Astrocyte (in vitro differentiated cells and primary cell): ENCODE data around the gene AKAP13. TPM values are rescaled to one million over a fixed set of nuclear protein-coding genes. Genes with fewer than 3 reads are reported as not detected.

Source experiments
- DNase-seq: peaks from one replicate; pipeline ENCODE4 v3.0.0-alpha.2; 2010; ENCODE audit warnings: low read depth
- FAIRE-seq: peaks from 2 replicates; lab custom pipeline; 2011; peaks lifted over from hg19 to GRCh38; lab: Jason Lieb, UNC
- H2AFZ ChIP-seq: 2 replicates; pipeline ENCODE4 v1.6.0; 2012; ENCODE audit warnings: low read depth, low read length, inconsistent platforms
- H3K27ac ChIP-seq: 2 replicates; pipeline ENCODE4 v1.5.1; 2011; ENCODE audit warnings: low read depth, low read length, inconsistent platforms
- H3K27me3 ChIP-seq: 2 replicates; pipeline ENCODE4 v1.6.0; 2011; ENCODE audit warnings: low read length, inconsistent platforms; ENCODE audit not compliant: insufficient read depth
- H3K36me3 ChIP-seq: 2 replicates; pipeline ENCODE4 v1.5.1; 2011; ENCODE audit warnings: low read length, inconsistent platforms; ENCODE audit not compliant: insufficient read depth
- H3K4me1 ChIP-seq: 2 replicates; pipeline ENCODE4 v1.5.1; 2011; ENCODE audit warnings: low read length, inconsistent platforms; ENCODE audit not compliant: insufficient read depth
- H3K4me2 ChIP-seq: 2 replicates; pipeline ENCODE4 v1.6.0; 2012; ENCODE audit warnings: low read length, inconsistent platforms
- H3K4me3 ChIP-seq: 2 replicates; pipeline ENCODE4 v1.5.1; 2011; ENCODE audit warnings: low read depth, mild to moderate bottlenecking, low read length, inconsistent platforms; ENCODE audit not compliant: insufficient read depth
- H3K79me2 ChIP-seq: 2 replicates; pipeline ENCODE4 v1.6.0; 2012; ENCODE audit warnings: mild to moderate bottlenecking, low read length, inconsistent platforms; ENCODE audit not compliant: insufficient read depth
- H3K9ac ChIP-seq: 2 replicates; pipeline ENCODE4 v1.6.0; 2012; ENCODE audit warnings: mild to moderate bottlenecking, low read length, inconsistent platforms
- H3K9me3 ChIP-seq: 2 replicates; pipeline ENCODE4 v1.5.1; 2012; ENCODE audit warnings: low read depth, mild to moderate bottlenecking, low read length, inconsistent platforms; ENCODE audit not compliant: insufficient read depth
- H4K20me1 ChIP-seq: 2 replicates; pipeline ENCODE4 v1.6.0; 2012; ENCODE audit warnings: low read length, inconsistent platforms; ENCODE audit not compliant: insufficient read depth
- H3K27ac Mint-ChIP-seq: one replicate; pipeline ENCODE4 v1.8.0; 2021; ENCODE audit warnings: mild to moderate bottlenecking, mixed read lengths; ENCODE audit not compliant: unreplicated experiment
- H3K27me3 Mint-ChIP-seq: one replicate; pipeline ENCODE4 v1.8.0; 2021; ENCODE audit warnings: low read depth, mixed read lengths; ENCODE audit not compliant: unreplicated experiment
- H3K36me3 Mint-ChIP-seq: one replicate; pipeline ENCODE4 v1.8.0; 2021; ENCODE audit warnings: low read depth, mixed read lengths; ENCODE audit not compliant: unreplicated experiment
- H3K4me1 Mint-ChIP-seq: one replicate; pipeline ENCODE4 v1.8.0; 2021; ENCODE audit warnings: low read depth, mixed read lengths; ENCODE audit not compliant: unreplicated experiment
- H3K4me3 Mint-ChIP-seq: one replicate; pipeline ENCODE4 v1.8.0; 2021; ENCODE audit warnings: mild to moderate bottlenecking, moderate library complexity, mixed read lengths; ENCODE audit not compliant: unreplicated experiment
- H3K9me3 Mint-ChIP-seq: one replicate; pipeline ENCODE4 v1.8.0; 2021; ENCODE audit warnings: mild to moderate bottlenecking, mixed read lengths; ENCODE audit not compliant: unreplicated experiment
- EZH2 ChIP-seq: IDR thresholded peaks from 2 replicates; pipeline ENCODE4 v1.6.1; 2012; ENCODE audit warnings: mild to moderate bottlenecking, low read length, inconsistent platforms; ENCODE audit not compliant: insufficient read depth
- total RNA-seq: library from RNA; stranded (reverse); gene quantifications from 2 replicates; pipeline ENCODE4 v1.2.1, GENCODE V29; 2021
- TF ChIP-seq, protein P1 (sequence below): IDR thresholded peaks from 2 replicates; pipeline ENCODE4 v1.5.1; 2011; ENCODE audit warnings: low read depth, mild to moderate bottlenecking, inconsistent platforms, low read length, moderate library complexity; ENCODE audit not compliant: insufficient read depth

AKAP13 gene
- total RNA-seq, 1 donor from 2014 or later, result 98.2 TPM

DNA sequence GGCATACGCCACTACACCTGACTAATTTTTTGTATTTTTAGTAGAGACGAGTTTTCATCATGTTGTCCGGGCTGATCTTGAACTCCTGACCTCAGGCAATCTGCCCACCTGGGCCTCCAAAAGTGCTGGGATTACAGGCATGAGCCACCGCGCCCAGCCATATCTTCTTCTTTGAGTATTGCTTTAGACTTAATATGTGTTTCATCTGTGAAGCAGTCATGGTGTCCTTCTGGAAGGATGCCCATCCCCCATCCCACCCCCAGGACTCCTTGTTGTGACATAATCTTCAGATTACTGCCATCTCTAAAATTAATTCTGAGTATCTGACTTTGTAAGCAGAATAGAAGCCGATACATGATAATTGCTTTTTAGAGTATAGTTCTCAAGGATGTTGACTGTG is 356.7 kb downstream of the AKAP13 start:
- Histone ChIP-seq H3K9me3 (peaks cover 5% of the 10 kb centered on the region), H3K4me2 (no peak overlapping the region), H3K9ac (no peak overlapping the region), H3K27me3 (no peaks in the 10 kb centered on the region), H2AFZ (no peak overlapping the region), H3K79me2 (no peaks in the 10 kb centered on the region), H4K20me1 (peaks cover 3% of the 10 kb centered on the region), H3K4me1 (no peaks in the 10 kb centered on the region), H3K27ac (no peak overlapping the region), H3K36me3 (peaks cover 30% of the 10 kb centered on the region), H3K4me3 (no peak overlapping the region)
- H3K27ac Mint-ChIP-seq, result no peak overlapping the region
- DNase-seq, result no peak
- TF ChIP-seq, protein P1, sequence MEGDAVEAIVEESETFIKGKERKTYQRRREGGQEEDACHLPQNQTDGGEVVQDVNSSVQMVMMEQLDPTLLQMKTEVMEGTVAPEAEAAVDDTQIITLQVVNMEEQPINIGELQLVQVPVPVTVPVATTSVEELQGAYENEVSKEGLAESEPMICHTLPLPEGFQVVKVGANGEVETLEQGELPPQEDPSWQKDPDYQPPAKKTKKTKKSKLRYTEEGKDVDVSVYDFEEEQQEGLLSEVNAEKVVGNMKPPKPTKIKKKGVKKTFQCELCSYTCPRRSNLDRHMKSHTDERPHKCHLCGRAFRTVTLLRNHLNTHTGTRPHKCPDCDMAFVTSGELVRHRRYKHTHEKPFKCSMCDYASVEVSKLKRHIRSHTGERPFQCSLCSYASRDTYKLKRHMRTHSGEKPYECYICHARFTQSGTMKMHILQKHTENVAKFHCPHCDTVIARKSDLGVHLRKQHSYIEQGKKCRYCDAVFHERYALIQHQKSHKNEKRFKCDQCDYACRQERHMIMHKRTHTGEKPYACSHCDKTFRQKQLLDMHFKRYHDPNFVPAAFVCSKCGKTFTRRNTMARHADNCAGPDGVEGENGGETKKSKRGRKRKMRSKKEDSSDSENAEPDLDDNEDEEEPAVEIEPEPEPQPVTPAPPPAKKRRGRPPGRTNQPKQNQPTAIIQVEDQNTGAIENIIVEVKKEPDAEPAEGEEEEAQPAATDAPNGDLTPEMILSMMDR, result no peak
- no peak for TF ChIP-seq EZH2
- H3K4me1 Mint-ChIP-seq, result no peaks in the 10 kb centered on the region
- H3K9me3 Mint-ChIP-seq, result peaks cover 6% of the 10 kb centered on the region
- H3K4me3 Mint-ChIP-seq, result no peak overlapping the region
- H3K36me3 Mint-ChIP-seq, result peaks cover 33% of the 10 kb centered on the region
- no peak for FAIRE-seq
- H3K27me3 Mint-ChIP-seq, result no peaks in the 10 kb centered on the region

DNA sequence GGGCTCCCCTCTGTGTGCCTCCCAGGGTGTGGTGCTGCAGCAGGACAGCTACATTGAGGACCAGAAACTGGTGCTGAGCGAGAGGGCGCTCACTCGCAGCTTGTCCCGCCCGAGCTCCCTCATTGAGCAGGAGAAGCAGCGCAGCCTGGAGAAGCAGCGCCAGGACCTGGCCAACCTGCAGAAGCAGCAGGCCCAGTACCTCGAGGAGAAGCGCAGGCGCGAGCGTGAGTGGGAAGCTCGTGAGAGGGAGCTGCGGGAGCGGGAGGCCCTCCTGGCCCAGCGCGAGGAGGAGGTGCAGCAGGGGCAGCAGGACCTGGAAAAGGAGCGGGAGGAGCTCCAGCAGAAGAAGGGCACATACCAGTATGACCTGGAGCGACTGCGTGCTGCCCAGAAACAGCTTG is 360.6 kb downstream of the AKAP13 start:
- FAIRE-seq, result no peak
- Histone ChIP-seq H3K27ac (no peak overlapping the region), H4K20me1 (peaks cover 19% of the 10 kb centered on the region), H3K9ac (no peak overlapping the region), H3K4me2 (no peak overlapping the region), H3K4me1 (peaks cover 2% of the 10 kb centered on the region), H3K9me3 (no peaks in the 10 kb centered on the region), H3K79me2 (no peaks in the 10 kb centered on the region), H3K27me3 (no peaks in the 10 kb centered on the region), H2AFZ (no peak overlapping the region), H3K36me3 (peaks cover 32% of the 10 kb centered on the region), H3K4me3 (no peak overlapping the region)
- H3K27me3 Mint-ChIP-seq, result no peaks in the 10 kb centered on the region
- DNase-seq, result no peak
- H3K27ac Mint-ChIP-seq, result no peak overlapping the region
- peaks cover 6% of the 10 kb centered on the region for H3K4me1 Mint-ChIP-seq
- no peaks in the 10 kb centered on the region for H3K9me3 Mint-ChIP-seq
- TF ChIP-seq, protein P1, result no peak
- no peak for TF ChIP-seq EZH2
- peaks cover 13% of the 10 kb centered on the region for H3K36me3 Mint-ChIP-seq
- H3K4me3 Mint-ChIP-seq, result no peak overlapping the region

DNA sequence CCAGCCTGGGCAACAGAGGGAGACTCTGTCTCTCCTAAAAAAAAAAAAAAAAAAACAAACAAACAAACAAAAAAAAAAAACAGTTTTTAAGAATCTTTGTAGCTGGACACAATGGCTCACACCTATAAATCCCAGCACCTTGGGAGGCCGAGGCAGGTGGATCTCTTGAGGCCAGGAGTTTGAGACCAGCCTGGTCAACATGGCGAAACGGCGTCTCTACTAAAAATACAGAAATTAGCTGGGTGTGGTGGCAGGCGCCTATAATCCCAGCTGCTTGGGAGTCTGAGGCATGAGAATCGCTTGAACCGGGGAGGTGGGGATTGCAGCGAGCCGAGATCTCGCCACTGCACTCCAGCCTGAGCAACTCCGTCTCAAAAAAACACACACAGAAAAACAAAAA is 361.3 kb downstream of the AKAP13 start:
- H3K9ac ChIP-seq, result no peak overlapping the region
- H3K4me1 Mint-ChIP-seq, result peaks cover 6% of the 10 kb centered on the region
- H3K9me3 Mint-ChIP-seq, result no peaks in the 10 kb centered on the region
- H3K79me2 ChIP-seq, result no peaks in the 10 kb centered on the region
- TF ChIP-seq EZH2, result no peak
- TF ChIP-seq, protein P1, result no peak
- peaks cover 2% of the 10 kb centered on the region for H3K4me1 ChIP-seq
- H3K27me3 Mint-ChIP-seq, result no peaks in the 10 kb centered on the region
- peaks cover 19% of the 10 kb centered on the region for H4K20me1 ChIP-seq
- no peak overlapping the region for H3K4me2 ChIP-seq
- H2AFZ ChIP-seq, result no peak overlapping the region
- no peak overlapping the region for H3K4me3 Mint-ChIP-seq
- H3K27me3 ChIP-seq, result no peaks in the 10 kb centered on the region
- no peak overlapping the region for H3K4me3 ChIP-seq
- no peak overlapping the region for H3K27ac ChIP-seq
- no peak for DNase-seq
- no peaks in the 10 kb centered on the region for H3K9me3 ChIP-seq
- H3K36me3 ChIP-seq, result peaks cover 33% of the 10 kb centered on the region
- no peak for FAIRE-seq
- peaks cover 7% of the 10 kb centered on the region for H3K36me3 Mint-ChIP-seq
- H3K27ac Mint-ChIP-seq, result no peak overlapping the region
